Mucosa of stomach (tissue), 1 donor: ENCODE measurements around the gene WDR44.

ENCODE experiments used
- H3K27me3 ChIP-seq: one replicate; pipeline ENCODE4 v1.7.0; 2013; ENCODE audit warnings: mild to moderate bottlenecking, low read length; ENCODE audit not compliant: control insufficient read depth, insufficient read depth
- H3K36me3 ChIP-seq: one replicate; pipeline ENCODE4 v1.7.0; 2013; ENCODE audit warnings: low read length; ENCODE audit not compliant: control insufficient read depth, insufficient read depth
- H3K4me1 ChIP-seq: one replicate; pipeline ENCODE4 v1.7.0; 2013; ENCODE audit warnings: mild to moderate bottlenecking, low read length; ENCODE audit not compliant: control insufficient read depth, insufficient read depth
- H3K4me3 ChIP-seq: one replicate; pipeline ENCODE4 v1.7.0; 2013; ENCODE audit warnings: low read length
- H3K9ac ChIP-seq: one replicate; pipeline ENCODE4 v1.7.0; 2013; ENCODE audit warnings: mild to moderate bottlenecking, low read length, moderate library complexity
- H3K9me3 ChIP-seq: one replicate; pipeline ENCODE4 v1.7.0; 2013; ENCODE audit warnings: mild to moderate bottlenecking, low read length, moderate library complexity; ENCODE audit not compliant: control insufficient read depth
- donor health status: Pancreatic carcinoma.

WDR44 gene

DNA sequence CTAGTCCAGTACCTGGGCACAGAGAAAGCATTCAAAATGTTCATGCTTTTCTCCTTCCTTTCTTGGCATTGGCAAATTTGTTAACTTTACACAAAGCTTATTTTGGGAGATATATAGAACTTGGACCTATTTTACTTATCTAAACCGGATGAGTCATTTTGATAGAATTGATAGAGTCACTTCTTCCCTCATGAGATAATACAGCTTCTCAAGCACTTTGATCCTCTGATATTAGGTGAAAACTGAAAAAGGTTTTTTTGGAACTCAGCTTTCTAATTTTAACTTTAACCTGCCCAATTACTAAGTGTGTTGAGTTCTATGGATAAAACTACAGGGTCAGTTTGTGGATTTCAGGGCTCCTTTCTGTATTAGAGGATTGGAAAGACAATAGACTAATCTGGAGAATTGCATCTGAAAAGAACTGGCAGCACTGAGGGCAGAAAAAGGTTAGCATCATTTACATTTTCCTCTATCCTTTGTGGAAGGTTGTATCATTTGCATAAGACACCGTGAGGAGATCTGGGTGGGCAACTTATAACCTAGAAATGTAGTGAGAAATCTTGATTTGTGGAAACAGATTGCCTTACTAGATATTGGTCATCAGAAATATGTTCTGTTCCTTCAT lies 2.4 kb downstream of the WDR44 start:
- no peaks in the 10 kb centered on the region for H3K4me1 ChIP-seq
- H3K27me3 ChIP-seq, result no peaks in the 10 kb centered on the region
- no peak overlapping the region for H3K4me3 ChIP-seq
- no peaks in the 10 kb centered on the region for H3K9me3 ChIP-seq
- no peak overlapping the region for H3K9ac ChIP-seq
- no peaks in the 10 kb centered on the region for H3K36me3 ChIP-seq

DNA sequence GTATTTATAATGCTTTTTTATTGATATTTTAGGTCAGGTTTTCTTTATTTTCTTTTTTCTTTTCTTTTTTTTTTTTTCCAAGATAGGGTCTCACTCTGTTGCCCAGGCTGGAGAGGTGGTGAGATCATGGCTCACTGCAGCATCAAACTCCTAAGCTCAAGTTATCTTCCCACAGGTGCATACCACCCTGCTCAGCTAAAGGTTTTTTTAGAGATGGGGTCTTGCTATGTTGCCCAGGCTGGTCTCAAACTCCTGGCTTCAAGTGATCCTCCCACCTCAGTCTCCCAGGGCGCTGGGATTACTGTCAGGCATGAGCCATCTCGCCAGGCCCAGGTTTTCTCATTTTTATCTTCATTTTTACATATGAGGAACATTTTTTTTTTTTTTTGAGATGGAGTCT lies 3.3 kb downstream of the WDR44 start:
- no peaks in the 10 kb centered on the region for H3K27me3 ChIP-seq
- H3K4me3 ChIP-seq, result no peak overlapping the region
- no peak overlapping the region for H3K9ac ChIP-seq
- H3K9me3 ChIP-seq, result no peaks in the 10 kb centered on the region
- no peaks in the 10 kb centered on the region for H3K36me3 ChIP-seq
- no peaks in the 10 kb centered on the region for H3K4me1 ChIP-seq

DNA sequence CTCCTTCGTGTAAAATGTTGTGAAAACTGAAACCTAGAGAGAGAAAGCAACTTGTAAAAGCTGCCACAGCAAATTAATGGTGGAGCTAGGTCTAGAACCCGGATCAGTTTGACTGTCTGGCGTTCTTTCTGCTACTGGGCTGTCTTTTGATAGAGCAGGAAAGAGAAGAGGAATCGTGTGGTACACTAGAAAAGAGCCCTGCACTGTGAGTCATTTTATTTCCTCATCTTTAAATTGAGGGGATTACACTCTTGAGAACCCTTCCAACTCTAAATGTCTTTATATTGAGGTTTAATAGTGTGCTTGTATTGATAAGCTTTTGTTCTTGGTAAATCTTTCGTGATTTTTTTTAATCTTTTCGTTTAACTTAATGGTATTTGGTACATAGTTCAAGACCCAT lies 4.3 kb downstream of the WDR44 start:
- Histone ChIP-seq H3K4me1 (no peaks in the 10 kb centered on the region), H3K9ac (no peak overlapping the region), H3K4me3 (no peak overlapping the region), H3K9me3 (no peaks in the 10 kb centered on the region), H3K36me3 (no peaks in the 10 kb centered on the region), H3K27me3 (no peaks in the 10 kb centered on the region)

DNA sequence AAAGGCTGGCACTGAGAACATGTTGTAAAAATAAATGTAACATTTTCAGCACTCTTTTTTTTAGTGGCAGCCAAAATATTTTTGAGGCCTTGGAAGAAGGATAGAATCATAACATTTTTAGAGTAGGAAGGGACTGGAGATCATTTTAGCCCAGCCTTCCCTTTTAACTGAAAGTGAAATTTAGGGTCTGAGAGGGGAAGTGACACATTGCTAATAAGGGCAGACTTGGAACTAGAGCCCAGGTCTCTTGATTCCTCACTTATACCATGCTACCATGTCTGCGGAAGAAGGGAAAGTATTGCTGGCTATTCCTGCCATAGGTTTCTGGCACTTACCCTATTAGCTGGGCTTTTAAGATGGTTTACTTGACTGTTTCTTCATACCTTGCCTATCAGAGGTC lies 4.8 kb downstream of the WDR44 start:
- no peaks in the 10 kb centered on the region for H3K4me1 ChIP-seq
- H3K36me3 ChIP-seq, result no peaks in the 10 kb centered on the region
- no peak overlapping the region for H3K9ac ChIP-seq
- no peaks in the 10 kb centered on the region for H3K27me3 ChIP-seq
- no peaks in the 10 kb centered on the region for H3K9me3 ChIP-seq
- no peak overlapping the region for H3K4me3 ChIP-seq

DNA sequence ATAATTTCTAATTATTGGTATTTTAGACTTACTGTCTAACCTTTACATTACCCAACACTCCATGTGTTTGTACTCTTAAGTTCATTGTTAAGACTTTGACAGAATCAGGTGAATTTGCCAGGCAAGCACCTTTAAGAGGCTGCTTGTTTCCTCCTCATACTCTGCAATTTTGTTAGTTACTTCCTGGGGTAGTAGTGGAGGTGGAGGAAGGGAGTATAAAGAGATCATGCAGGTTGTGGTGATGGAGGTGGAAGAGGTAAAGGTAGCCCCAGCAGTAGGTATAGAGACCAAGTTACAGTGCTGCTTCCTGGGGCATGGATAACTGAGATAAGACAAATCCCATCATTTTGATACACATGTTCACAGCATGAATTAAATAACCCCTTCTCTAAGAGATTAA lies 6.7 kb downstream of the WDR44 start:
- Histone ChIP-seq H3K9me3 (no peaks in the 10 kb centered on the region), H3K9ac (no peak overlapping the region), H3K36me3 (no peaks in the 10 kb centered on the region), H3K4me1 (no peaks in the 10 kb centered on the region), H3K27me3 (no peaks in the 10 kb centered on the region), H3K4me3 (no peak overlapping the region)

DNA sequence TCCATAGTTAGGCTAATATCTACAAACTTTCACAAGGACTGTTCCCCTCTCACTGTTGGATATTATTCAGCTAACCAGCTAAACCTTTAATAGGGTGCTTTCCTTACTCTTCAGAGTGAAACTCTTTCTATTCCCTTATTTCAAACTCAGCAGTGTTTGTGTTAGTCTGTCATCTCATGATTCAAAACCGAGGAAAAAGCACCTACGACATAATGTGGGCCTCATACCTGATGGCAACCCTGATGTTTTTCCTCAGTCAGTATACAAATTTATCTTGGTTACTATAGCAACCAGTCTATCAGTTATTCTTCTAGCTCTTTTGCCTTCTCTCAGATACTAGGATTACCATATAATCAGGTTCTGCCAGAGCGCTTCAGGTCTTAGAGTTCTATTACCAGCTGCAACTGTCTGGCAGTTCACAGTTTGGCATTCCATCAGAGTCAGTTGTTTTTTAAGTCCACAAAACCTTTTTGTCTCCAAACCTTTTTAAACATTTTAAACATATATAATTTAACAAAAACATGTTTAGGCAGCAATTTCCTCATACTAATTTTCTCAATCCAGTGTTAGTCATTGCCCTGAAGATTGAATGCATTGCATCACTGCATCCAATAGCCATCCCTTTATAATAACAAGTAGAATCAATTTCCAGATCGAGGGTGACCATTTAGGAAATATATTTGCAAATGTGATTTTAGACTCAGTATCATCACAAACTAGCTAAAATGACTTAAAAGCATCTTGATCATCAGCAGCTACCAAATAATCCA lies 7.4 kb downstream of the WDR44 start:
- H3K9me3 ChIP-seq, result no peaks in the 10 kb centered on the region
- no peak overlapping the region for H3K4me3 ChIP-seq
- no peaks in the 10 kb centered on the region for H3K36me3 ChIP-seq
- no peaks in the 10 kb centered on the region for H3K4me1 ChIP-seq
- no peak overlapping the region for H3K9ac ChIP-seq
- no peaks in the 10 kb centered on the region for H3K27me3 ChIP-seq

DNA sequence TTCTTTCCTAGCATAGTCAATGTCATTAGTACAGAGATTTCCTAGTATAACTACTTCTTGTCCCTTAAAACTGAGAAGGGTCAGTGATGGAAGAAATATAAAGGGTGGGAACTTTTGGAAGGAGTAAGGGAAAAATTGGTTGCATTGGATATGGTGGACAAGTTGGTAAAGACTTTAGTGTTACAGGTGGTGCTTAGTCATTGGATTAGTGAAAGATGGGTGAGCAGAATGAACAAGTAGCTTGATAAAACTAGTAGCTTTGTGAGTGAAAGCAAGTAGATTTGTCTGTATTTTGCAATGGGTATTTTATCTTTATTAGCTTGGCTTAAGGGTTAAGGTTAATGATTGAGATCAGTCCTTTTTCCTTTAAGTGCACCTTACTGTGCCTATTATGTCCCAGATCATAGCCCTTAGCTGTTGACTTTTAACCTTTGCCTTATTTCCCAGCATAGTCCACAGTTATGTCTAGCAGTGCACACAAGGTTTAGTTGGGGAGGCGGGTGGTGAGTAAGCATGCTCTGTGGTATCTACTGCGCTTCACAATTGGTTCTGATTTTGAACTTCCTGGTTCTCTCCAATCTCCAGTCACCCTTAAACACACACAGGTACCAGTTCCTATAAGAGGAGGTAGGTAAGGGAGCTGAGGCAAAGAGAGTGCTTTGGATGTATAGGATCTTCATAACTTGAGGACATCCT lies 9.5 kb downstream of the WDR44 start:
- no peak overlapping the region for H3K9ac ChIP-seq
- no peaks in the 10 kb centered on the region for H3K36me3 ChIP-seq
- no peak overlapping the region for H3K4me3 ChIP-seq
- peaks cover 2% of the 10 kb centered on the region for H3K4me1 ChIP-seq
- H3K27me3 ChIP-seq, result no peaks in the 10 kb centered on the region
- H3K9me3 ChIP-seq, result no peaks in the 10 kb centered on the region

DNA sequence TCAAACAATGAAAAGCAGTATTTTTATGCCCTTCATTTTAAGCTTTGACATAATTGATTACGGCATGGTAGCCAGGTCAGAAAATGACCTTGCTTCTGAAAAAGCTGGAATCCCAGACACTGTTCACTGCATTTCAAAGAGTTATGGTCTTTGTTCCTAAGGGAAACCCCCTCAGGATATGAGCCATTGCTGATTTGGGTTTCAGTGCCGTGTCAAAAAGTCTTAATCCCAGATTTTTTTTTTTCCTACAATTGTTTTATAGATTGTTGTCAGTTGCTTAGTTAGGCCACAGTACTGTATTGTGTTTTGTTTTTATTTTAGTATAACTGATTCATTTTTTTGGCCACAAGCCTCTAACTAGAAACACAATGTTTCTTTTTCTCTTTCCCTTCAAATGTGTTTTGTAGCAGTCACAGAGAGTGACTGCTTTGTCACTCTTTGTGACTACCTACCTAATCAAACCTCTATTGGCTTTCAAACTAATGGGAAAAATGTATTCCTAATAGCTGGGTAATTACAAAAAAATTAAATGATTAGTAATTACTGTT lies 10.3 kb downstream of the WDR44 start:
- H3K9me3 ChIP-seq, result no peaks in the 10 kb centered on the region
- H3K27me3 ChIP-seq, result no peaks in the 10 kb centered on the region
- H3K4me3 ChIP-seq, result no peak overlapping the region
- H3K4me1 ChIP-seq, result peaks cover 4% of the 10 kb centered on the region
- H3K9ac ChIP-seq, result no peak overlapping the region
- no peaks in the 10 kb centered on the region for H3K36me3 ChIP-seq

DNA sequence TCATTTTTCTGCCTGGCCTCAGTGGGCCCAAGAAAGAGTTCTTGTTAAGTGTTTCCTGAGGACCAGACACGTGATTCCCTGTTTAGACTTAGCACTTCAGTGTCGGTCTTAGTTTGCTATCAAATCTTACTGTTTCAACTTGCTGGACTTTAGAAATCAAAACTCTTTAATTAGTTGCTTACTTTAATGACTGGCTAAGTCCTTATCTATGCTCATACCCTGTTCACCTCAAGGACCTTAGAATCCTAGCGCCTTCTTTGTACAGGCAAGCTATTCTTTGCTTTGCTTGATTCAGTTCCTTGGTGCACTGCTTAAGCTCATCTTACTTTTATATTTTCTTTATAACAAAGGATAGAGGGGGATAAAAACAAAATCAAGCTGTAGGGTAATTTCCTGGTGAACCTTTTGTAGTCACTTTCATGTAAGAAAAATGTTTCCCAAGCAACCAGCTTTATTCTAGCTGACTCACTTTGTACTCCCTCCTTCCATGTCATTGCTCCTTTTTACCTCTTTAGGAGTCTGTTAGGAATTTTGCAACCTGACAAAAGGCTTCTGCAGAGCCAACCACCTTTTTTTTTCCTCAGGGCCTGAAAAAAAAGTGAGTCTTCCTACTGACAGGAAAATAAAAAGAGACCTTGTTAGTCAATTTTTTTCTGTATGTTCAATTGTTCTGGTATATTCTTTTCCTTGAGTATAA lies 14.7 kb downstream of the WDR44 start:
- no peak overlapping the region for H3K4me3 ChIP-seq
- H3K9me3 ChIP-seq, result no peaks in the 10 kb centered on the region
- H3K4me1 ChIP-seq, result peaks cover 4% of the 10 kb centered on the region
- H3K9ac ChIP-seq, result no peak overlapping the region
- no peaks in the 10 kb centered on the region for H3K27me3 ChIP-seq
- no peaks in the 10 kb centered on the region for H3K36me3 ChIP-seq

DNA sequence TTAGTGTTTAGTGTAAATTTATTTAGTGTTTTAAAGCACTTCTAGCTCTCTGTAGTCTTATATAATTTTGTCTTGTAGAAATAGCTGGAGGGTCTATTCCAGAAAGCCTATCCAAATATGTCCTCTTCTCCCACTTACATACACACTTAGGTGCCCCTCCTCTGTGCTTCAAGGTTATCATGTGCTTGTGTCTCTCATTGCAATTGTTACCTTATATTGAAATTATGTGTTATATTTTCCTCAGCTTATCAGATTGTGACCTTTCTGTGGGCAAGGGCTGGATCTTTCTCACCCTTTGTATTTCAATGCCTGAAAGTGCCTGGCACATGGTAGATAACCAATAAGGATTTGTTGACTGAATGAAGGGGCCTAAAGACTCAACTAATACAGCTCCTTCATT lies 18.4 kb downstream of the WDR44 start:
- Histone ChIP-seq H3K4me3 (no peak overlapping the region), H3K4me1 (peaks cover 4% of the 10 kb centered on the region), H3K27me3 (no peaks in the 10 kb centered on the region), H3K9ac (no peak overlapping the region), H3K36me3 (no peaks in the 10 kb centered on the region), H3K9me3 (no peaks in the 10 kb centered on the region)

DNA sequence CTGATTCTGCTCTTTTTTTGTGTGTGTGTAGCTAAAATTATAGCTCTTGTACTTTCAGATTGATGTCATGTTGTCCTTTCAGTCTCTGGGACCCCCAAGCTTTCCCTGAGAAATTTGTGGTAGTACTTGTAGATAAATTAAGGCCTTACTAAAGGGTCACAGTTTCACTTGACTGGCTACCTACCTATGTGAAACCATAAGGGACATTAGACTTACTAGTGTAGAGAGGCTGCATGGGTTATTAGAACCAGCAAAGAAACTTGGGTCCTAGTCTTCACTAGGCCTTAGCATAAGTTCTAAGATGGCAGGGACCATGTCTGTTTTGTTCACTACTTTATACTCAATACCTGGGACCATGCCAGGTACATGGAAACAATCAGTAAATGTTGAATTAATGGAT lies 21.4 kb downstream of the WDR44 start:
- Histone ChIP-seq H3K9me3 (no peaks in the 10 kb centered on the region), H3K27me3 (no peaks in the 10 kb centered on the region), H3K4me3 (no peak overlapping the region), H3K4me1 (no peaks in the 10 kb centered on the region), H3K9ac (no peak overlapping the region), H3K36me3 (no peaks in the 10 kb centered on the region)

DNA sequence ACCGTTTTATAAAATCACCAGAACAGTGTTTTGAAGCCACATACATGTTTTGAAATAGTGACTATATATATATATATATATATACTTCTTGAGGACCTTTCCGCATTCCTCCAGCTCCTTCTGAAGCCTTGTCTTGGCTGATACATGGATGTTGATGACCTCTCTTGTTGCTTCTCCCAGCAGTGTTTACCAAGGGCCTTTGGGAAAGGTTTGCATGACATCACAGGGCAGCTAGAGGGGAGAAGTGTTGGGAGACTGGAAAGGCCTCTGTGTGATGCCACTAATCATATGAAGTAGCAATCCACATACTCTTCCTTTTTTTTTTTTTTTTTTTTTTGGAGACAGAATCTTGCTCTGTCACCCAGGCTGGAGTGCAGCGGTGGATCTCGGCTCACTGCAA lies 22.5 kb downstream of the WDR44 start:
- H3K9ac ChIP-seq, result no peak overlapping the region
- H3K4me3 ChIP-seq, result no peak overlapping the region
- no peaks in the 10 kb centered on the region for H3K36me3 ChIP-seq
- no peaks in the 10 kb centered on the region for H3K27me3 ChIP-seq
- no peaks in the 10 kb centered on the region for H3K9me3 ChIP-seq
- no peaks in the 10 kb centered on the region for H3K4me1 ChIP-seq
